GM18870 (cell line): Measurements from ENCODE around the gene MAP3K8.
A peak's percentile ranks its signal among the peaks of the same experiment; 100 is the strongest.

Source experiments
- ATAC-seq: cut with Tn5 transposase; IDR thresholded peaks from one replicate; pipeline ENCODE4 v1.9.1; 2021; ENCODE audit warnings: moderate library complexity; ENCODE audit not compliant: unreplicated experiment

MAP3K8 gene

DNA sequence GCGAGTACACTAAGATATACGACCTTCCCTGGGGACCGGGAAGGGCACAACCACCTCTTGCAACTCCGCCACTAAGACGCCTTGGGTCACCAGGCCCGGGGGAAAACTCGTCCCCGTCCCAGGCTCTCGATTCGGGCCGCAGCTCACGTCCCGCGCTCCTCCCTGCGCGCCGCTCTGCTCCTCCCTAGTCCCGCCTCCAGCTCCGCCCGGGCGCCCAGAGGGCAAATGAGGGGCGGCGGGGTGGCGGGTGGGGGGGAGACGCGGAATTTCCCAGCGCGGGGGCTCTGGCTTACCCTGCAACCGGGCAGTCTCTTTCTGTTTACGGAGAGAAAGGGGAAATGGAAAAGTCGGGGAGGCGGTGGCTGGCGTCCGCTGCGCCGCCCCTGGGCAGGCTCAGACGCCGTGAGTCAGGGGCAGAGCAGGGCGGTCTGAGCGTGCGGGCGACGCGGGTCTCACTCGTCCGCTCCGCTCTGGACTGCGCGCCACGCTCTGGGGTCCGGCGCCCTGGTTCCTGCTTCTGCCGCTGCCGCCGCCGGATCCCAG, at the start of gene MAP3K8:
Gene MAP3K8 (plus strand): TSS at position 455 of the 543 bp plus-strand sequence. CDS start 4,755 bp downstream, outside the sequence.
- peak; percentile 66 for ATAC-seq

DNA sequence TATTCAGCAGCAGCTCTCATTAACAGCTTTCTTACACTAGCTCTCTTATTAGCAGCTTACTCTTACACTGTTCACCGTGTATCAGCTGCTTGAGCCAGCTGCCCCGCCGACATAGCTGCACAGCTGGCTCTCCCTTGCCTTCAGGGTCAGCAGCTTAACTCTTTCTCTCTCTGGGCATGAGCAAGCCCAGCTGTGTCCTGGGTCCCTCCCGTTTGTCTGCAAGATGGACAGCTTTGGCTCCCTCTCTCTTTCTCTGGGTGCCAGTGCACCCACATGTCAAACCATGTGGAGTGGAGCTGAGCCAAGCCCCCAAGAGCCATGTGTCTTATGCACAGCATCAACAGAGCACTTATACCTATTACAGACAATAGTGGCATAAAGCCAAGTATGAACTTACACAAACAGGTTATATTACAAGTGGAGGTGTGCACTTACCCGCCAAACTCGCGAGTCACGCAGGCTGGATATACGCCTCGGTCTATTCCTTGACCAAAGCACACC, 49.2 kb upstream of the MAP3K8 start:
- no peak for ATAC-seq

DNA sequence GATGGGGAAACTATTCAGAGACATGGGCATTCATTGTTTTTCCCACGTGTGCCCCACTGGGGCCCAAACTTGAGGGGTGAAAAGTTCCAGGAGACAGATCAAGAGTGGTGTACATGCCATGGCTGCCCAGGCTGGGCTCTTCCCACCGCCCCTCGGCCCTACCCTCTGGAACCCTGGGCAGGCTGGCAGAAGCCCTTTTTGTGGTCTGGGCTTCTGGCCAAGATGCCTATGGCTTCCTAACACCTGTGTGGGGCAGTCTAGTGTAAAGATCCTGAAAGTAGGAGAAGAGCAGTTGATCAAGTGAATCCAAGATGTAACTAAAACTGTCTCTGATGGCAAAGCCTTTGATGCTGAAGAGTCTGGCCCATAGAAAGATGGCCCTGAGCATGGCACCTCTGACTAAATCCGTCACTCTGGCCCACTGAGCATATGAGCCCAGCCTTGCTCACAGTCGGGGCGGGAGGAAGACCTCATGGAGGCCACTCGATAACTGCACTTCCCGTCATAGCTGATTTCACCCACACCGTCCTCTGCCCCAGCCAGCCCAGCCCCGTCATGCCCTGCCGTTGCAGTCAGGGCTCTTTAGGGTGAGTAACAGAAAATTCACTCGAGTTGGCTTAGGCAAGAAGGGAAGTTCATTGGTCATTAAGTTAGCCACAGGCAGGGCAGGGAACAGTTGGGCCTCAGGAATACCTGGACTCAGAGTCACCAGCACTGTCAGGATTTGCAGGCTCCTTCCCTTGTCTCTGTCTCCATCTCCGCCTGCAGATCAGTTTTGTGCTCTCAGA, 47.0 kb upstream of the MAP3K8 start:
- ATAC-seq: no peak

DNA sequence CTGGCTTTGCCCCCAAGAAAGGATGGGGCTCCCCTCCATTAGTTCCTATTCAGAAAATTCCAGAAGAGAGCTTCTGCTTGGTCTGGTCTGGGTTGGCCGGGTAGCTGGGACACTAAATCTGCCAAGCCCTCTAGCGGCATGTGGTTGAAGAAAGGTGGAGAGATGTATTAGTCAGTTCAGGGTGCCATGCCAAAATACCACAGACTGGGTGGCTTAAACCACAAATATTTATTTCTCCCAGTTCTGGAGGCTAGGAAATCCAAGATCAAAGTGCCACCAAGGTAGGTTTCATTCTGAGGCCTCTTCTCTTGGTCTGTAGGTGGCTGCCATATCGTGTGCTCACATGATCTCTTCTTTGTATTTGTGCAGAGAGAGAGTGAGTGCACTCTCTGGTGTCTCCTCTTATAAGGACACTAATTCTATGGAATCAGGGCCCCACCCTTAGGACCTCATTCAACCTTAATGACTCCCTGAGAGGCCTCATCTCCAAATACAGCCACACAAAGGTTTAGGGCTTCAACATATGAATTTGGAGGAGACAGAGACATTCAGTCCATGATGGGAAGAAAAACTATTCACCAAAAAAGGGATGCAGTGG, 46.2 kb upstream of the MAP3K8 start:
- ATAC-seq: no peak

DNA sequence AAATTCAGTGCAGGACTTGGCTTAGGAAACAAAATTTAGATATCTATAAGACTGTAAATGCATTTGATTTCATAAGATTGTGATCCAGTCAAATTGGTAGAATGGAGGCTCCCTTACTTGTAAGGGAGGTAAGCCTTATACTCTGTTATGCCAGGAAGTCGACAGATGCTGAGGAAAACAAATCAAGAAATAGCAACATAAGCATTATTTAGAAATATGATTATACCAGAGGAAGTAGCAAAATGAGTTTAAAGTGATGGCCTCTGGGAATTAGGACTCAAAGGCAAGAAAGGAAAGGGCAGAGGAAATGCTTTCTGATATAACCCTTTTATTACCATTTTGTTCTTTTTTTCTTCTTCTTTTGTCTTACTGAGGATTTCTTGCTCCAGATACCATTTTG, 44.4 kb upstream of the MAP3K8 start:
- no peak for ATAC-seq

DNA sequence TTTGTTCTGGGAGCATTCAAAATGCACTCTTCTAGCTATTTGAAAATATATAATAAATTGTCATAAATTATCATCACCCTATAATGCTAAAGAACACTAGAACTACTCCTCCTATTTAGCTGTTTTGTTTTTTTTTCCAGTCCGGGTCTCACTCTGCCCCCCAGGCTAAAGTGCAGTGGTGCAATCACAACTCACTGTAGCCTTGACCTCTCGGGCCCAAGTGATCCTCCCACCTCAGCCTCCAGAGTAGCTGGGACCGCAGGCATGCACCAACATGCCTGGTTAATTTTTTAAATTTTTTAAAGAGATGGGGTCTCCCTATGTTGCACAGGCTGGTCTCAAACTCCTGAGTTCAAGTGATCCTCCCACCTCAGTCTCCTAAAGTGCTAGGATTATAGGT, 43.8 kb upstream of the MAP3K8 start:
- no peak for ATAC-seq

DNA sequence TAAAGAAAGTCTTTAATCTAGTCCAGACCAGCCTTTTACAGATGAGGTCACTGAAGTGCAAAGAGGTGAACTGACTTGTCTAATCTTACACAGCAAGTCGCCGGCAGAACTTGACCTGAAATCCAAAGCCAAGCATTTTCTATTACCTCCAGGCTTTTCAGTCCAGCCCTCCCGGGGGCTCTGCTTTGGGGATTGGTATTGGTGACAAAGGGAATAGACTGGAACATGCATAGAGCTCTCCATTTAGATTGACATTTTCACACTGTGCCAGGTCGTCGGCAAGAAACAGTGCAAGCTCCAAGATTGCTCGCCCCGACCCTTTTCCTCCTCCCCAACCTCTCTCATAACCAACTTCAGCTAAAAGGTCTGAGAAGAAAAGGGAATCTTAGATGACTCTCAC, 42.7 kb upstream of the MAP3K8 start:
- ATAC-seq: no peak

DNA sequence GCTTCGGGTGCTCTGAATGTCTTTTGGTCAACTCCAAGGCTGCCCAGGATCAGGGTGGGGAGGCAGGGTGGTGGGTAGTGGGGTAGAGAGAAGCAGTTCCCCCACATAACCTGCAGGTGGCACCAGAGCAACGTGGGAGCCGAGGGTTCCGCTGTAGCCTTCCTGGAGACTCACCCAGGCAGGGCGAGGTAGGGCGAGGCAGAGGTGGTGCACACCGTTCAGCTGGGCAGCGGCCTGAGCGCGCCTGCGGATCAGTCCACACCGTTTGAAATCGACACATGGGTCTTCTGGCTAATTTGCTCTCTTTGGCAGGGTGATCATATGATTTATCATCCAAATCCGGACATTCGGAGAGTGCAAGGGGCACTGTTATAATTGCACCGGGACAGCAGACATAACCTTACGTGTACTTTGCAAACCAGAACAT, 41.4 kb upstream of the MAP3K8 start:
- no peak for ATAC-seq

DNA sequence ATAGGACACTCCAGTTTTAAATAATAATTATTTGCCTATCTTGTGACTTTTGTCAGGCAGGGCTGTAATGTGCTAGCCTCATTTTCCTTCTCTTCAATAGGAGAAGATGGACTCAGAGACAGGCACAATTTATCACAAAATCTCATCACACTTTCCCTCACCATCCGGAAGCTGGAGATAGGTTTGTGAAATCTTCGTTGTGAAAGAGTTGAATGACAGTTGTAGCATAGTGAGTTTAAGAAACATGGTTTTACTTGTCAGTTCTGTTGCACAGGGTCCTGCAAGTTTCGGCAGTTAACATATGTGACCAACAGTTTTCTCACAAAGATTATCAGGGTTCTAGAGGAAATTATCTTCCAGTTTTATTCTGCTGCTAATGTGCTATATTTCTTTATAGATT, 37.7 kb upstream of the MAP3K8 start:
- ATAC-seq: no peak

DNA sequence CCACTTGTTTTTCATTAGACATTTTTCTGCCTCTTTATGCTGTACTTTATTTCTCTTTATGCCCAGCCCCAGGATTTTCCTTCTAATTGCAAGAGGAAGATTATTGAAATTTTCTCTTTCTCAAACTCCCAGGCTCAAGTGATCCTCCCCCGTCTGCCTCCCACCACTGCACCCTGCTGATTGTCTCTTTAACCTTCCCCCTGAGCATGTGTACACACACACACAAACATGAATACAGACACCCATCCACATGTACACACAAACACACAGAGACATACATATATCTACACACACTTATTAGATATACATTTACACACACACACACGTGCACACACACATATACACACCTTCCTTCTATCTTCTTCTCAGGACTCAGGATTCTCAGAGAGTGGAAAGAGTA, 37.3 kb upstream of the MAP3K8 start:
- no peak for ATAC-seq

DNA sequence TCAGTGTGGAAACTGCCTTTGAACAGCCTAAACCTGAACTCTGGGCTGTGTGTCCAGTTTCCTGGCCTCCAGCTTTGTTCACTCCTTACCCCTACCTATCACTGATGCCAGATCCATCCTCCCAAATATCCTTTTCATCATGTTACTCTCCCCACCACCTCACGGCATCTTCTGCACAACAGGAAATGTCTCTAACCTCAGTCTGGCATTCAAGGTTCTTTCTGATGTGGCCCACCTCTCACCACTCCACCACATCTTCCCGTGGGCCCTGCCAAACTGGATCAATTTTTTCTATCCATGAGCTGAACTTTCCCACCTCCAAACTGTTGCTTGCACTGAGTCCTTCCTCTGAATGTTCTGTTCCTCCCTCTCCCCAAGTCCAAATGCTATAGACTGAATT, 35.8 kb upstream of the MAP3K8 start:
- no peak for ATAC-seq

DNA sequence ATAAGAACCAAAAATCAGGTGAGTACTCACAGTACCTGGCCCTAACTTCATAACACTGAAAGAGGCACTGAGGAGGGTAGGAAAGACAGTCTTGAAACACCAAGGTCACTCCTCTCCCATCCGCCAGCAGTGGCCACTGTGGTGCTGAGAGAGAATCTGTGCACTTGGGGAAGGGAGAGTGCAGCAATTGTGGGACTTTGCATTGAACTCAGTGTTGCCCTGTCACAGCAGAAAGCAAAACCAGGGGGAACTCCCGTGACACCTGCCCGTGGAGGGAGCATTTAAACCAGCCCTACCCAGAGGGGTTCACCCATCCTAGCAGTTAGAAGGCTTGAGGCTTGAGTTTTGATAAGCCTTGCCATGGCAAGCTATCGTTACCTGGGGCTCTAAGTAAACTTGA, 35.2 kb upstream of the MAP3K8 start:
- no peak for ATAC-seq

DNA sequence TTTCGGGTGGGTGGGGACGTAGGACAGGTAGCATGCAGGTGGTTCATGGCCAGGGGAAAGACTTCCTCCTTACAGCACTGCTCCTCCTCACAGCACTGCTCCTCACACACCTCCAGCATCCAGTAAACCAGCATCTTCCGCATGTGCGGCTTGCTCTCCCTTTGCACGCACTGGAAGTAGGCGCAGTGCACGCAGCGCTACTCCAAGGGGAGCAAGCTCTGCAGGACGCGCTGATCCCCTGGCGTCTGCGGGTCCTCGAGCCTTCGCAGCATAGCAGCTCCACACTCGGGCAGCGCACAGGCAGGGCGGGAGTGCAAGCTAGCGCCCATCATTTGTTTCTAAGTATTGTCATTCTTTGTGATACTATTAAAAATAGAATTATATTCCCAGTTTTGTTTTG, 30.5 kb upstream of the MAP3K8 start:
- ATAC-seq: no peak

DNA sequence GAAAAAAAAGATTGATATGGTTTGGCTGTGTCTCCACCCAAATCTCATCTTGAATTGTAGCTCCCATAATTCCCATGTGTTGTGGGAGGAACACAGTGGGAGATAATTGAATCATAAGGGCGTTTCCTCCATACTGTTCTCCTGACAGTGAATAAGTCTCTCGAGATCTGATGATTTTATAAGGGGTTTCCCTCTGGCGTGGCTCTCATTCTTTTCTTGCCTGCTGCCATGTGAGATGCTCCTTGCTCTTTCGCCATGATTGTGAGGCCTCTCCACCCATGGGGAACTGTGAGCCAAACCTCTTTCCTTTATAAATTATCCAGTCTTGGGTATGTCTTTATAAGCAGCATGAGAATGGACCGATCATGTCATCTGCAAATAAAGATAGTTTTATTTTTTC, 29.4 kb upstream of the MAP3K8 start:
- ATAC-seq: no peak

DNA sequence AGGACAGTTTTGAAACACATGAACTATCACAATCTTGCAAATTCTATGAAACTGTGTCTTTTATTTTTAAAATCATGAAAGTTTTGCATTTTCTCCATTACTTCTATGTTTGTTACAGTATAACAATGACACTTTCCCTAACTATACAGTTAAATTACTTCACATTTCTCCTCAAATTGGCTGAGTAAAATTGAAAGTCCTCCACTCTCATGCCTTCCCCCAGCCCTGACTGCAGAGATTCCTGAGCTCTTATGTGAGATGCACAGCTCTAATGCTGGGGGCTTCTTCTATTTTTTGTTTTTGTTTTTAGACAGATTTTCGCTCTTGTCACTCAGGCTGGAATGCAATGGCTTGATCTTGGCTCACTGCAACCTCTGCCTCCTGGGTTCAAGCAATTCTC, 22.7 kb upstream of the MAP3K8 start:
- no peak for ATAC-seq

DNA sequence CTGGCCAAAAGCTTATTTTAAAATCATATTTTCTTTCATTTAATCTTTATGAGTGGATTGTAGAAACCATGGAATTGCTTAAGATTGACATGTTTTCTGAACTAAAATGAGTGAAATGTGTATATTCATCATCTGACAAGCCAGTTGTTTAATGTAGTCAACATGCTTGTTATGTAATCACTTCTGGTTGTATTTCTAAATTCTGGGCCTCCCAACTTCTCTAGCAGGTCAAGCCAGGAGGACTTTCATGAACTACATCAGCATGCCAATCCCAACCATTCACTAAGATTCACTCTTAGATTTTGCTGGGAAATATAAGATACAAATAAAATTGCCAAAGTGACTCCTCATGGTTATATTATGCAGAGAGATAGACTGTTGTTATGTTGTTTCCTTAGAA, 21.1 kb upstream of the MAP3K8 start:
- ATAC-seq: no peak

DNA sequence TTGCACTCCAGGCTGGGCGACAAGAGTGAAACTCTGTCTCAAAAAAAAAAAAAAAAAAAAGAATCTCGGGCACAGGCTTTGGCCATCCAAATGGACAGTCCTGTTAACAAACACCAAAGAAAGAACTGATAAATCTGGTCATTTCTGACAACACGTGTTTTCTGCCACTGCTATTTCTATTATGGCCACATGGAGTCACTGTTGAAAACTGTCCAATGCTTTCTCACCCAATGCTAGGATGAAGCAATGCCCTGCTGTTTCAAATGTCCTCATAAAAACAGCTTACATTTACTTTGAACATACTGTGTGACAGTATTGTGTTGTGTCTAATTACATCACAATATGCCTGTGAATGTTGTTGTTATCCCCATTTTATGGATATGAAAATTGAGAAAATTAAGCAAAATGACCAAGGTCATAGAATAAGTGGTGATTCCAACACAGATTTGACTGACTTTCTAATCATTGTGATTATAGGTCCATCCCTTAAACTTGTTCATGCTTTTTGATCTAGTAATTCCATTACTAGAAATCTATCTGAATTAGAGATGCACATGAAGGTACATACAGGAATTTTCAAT, 19.9 kb upstream of the MAP3K8 start:
- peak; percentile 48 for ATAC-seq

DNA sequence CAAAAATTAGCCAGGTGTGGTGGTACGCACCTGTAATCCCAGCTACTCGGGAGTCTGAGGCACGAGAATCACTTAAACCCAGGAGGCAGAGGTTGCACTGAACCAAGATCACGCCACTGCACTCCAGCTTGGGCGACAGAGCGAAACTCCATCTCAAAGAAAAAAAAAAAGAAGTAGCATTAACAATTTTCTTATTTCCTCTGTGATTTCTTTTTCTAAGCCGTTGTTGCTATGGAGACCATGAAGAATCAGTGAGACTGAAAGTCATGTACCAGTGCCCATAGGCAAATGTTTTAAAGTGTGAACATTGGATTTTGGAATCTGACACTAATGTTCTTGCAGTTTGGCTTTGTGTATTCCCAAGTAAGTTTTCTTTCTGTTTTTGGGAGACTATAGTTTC, 18.4 kb upstream of the MAP3K8 start:
- no peak for ATAC-seq

DNA sequence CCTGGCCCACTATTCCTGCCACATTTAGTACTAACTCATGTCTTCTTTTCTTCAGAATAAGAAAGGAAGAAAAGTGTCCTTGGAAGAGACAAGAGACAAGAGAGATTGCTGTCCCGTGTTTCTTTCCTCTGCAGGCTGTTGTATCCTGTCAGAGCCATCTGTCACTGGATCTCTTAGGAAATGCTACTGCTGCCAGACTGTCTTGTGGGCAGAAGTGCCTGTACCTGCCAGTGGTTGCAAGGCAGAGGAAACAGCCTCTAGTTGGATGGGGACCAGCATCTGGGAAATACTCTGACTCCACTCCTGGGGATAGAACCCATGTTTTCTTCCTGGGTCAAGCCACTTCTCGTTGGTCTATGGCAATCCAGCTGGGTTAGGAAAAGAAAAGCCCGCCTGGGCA, 16.7 kb upstream of the MAP3K8 start:
- no peak for ATAC-seq

DNA sequence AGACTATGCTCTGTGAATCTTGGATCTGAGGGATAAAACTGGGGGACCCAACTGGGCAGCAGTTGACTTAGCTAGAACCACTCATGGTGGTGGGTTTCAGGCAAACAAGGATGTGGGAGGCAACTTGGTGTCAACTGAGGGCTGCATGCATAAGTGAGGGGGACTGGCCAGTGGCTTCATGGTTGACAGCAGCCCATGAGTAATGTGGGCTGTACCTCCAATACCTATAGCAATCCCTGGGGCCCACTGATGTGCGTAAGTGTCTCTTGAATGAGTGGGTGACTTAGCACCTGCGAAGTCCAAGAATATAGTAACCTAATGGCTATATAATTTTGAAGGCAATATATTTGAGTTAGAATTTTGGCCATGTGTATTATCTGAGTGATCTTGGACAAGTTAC, 13.7 kb upstream of the MAP3K8 start:
- peak; percentile 36 for ATAC-seq

DNA sequence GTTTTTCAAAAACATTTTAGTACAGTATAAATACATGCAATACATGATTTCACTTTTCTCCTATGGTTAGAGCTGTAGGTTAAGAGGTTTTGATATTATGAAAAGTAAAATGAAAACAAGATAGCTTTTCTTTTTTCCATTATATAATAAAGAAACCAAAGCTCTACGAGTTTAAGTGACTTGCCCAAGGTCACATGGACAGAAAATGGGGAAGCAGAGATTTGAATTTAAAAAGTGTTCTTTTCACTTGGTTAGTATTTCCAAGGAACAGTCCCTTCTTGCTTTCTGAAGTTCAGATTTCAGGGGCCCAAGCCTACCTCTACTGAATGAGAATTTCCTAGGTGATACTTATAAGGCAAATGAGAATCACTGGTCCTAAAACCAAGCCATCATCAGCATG, 13.2 kb upstream of the MAP3K8 start:
- ATAC-seq: no peak

DNA sequence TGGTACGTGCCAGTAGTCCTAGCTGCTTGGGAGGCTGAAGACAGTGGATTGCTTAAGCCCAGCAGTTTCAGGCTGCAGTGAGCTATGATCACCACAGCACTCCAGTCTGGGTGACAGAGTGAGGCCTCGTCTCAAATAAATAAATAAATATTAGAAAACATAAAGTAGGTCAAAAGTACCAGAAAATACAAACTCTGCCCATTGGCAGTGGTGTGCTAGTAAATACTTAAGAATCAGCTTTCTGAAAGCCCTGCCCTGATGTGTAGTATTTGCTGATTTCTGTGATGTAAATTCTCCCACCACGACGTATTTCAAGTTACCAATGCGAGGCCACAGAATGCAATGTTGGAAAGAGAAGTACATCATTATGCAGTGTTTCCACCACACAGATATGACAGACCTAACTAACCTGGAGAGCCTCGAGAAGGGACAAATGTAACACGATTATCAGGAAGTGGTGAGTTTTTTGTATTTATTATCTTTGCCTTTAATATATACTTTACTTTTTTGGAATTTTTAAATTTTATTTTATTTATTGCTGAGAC, 11.8 kb upstream of the MAP3K8 start:
- ATAC-seq: no peak
